Transverse colon (tissue), 4 donors: ENCODE measurements around the gene RAB11FIP3. TPM values are rescaled to one million over a fixed set of nuclear protein-coding genes. Genes with fewer than 3 reads are reported as not detected.

ENCODE experiments used
- DNase-seq: peaks from one replicate; pipeline ENCODE4 v3.0.0-alpha.2; 2019
- H3K27ac ChIP-seq, 4 donors: fragments of 200-600 bp; sonication (generic); 2 replicates each; pipeline ENCODE4 v1.5.1; 2016 to 2018; ENCODE audit warnings: inconsistent platforms in 4 of 4
- H3K27me3 ChIP-seq: fragments of 200-600 bp; sonication (generic); 2 replicates; pipeline ENCODE4 v1.5.1; 2017; ENCODE audit warnings: inconsistent platforms
- H3K36me3 ChIP-seq, 4 donors: fragments of 200-600 bp; sonication (generic); 2 replicates each; pipeline ENCODE4 v1.5.1; 2017 to 2019; ENCODE audit warnings: inconsistent platforms in 4 of 4
- H3K4me1 ChIP-seq, 4 donors: fragments of 200-600 bp; sonication (generic); 2 replicates each; pipeline ENCODE4 v1.5.1; 2017 to 2020; ENCODE audit warnings: inconsistent platforms in 4 of 4
- H3K4me3 ChIP-seq, 4 donors: fragments of 200-600 bp; sonication (generic); 1 replicate in 1 of 4; 2 replicates in 3 of 4; pipeline versions ENCODE4 v1.5.1 to v1.6.1; 2017 to 2019; ENCODE audit warnings: inconsistent platforms in 4 of 4
- H3K9me3 ChIP-seq, 2 donors: fragments of 200-600 bp; sonication (generic); 2 replicates each; pipeline ENCODE4 v1.5.1; 2017 to 2019; ENCODE audit warnings: inconsistent platforms in 2 of 2
- EP300 ChIP-seq: sonication (generic); formaldehyde crosslinking; IDR thresholded peaks from one replicate; pipeline ENCODE4 v1.6.1; 2017; ENCODE audit warnings: antibody characterized with exemption, low read depth
- POLR2A ChIP-seq: fragments of 450-650 bp; IDR thresholded peaks from one replicate; pipeline ENCODE4 v1.6.1; 2016; ENCODE audit warnings: antibody characterized with exemption, mild to moderate bottlenecking, moderate library complexity
- POLR2AphosphoS5 ChIP-seq, 3 donors: sonication (generic); formaldehyde crosslinking; IDR thresholded peaks; one replicate each; pipeline ENCODE4 v1.6.1; 2016; ENCODE audit warnings: antibody characterized with exemption in 3 of 3
- WGBS, 2 donors: methylation state at CpG; one replicate each; pipeline ENCODE4 v1.1.5; 2018; ENCODE audit warnings: low coverage in 1 of 2; 5-methylcytosine and 5-hydroxymethylcytosine counted together
- in situ Hi-C, 4 donors: fragments of 200-750 bp; cut with MboI; loops; one replicate each; pipeline versions ENCODE4 v1.15.0 to v1.15.1; 2017; ENCODE audit warnings: low sequenced_read_pairs in 3 of 4, low pct_ligation_motif_present in 1 of 4, low pct_unique_long_range_greater_than_20kb in 1 of 4
- intact Hi-C: fragments of 100-400 bp; cut with DNase I; formaldehyde crosslinking; loops from one replicate; pipeline ENCODE4 v1.15.1; 2023; ENCODE audit warnings: low total_unique reads
- total RNA-seq, 4 donors: library from RNA; depleted of rRNA; stranded (reverse); fragments of >200 nt; gene quantifications; one replicate each; pipeline ENCODE4 v1.1.0, GENCODE V29; 2016
- TF ChIP-seq, protein P1 (sequence below), 5 experiments: fragments of 200-600 bp in 3 of 5; fragments of 450-650 bp in 2 of 5; sonication (generic) in 3 of 5; IDR thresholded peaks; 1 replicate in 2 of 5; 2 replicates in 3 of 5; pipeline ENCODE4 v1.5.1; 2016 to 2017; ENCODE audit warnings: antibody characterized with exemption in 5 of 5, inconsistent platforms in 3 of 5, mild to moderate bottlenecking in 2 of 5, moderate library complexity in 1 of 5

RAB11FIP3 gene
- total RNA-seq, 4 donors from 2014 or later: 21.6 to 56.5 (median 42.2) TPM

DNA sequence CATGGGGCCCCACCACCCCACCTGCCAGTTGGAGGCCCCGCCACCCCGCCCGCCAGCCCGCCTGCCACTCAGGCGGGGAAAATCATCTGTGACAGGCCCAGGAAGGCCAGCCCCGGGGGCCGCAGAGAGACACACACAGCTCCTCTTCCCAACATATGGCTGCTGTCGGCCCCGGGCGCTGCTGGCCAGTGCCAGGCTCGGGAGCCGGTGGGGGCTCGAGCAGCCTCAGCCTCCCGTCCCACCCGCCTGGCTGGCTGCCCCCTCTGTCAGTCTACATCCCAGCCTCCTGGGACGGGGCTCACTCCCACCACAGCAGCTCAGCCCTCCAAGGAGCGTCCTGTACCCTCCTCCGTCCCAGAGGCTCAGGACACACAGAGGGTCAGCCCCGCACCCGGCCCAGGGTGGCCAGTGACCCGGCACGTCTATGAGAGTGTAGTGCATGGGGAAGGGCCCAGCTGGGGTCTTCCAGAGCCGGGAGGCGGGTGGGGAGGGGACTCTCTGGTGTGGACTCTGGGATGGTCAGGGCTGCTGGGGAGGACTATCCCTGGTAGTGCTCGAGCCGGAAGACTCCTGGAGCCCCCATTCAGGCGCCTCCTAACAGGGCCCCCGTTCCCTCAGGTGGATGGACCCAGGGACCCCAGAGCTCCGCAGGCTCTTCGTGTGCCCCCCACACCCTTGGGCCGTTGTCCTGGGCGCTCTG is 131.2 kb downstream of the RAB11FIP3 start:
- no peak for DNase-seq
- Histone ChIP-seq H3K4me1 (peaks cover 0 to 15% (median 9%) of the 10 kb centered on the region in 4 donors), H3K27ac (no peak overlapping the region), H3K9me3 (no peaks in the 10 kb centered on the region), H3K27me3 (peaks cover 55% of the 10 kb centered on the region), H3K4me3 (no peak overlapping the region), H3K36me3 (peaks cover 0 to 11% (median 5%) of the 10 kb centered on the region in 4 donors)
- WGBS, 2 donors: 70% methylated on average over 19 of the region's 32 CpGs; no CpG with 5 or more reads in 1 of the 2 donors
- in situ Hi-C loops (no loop called here), intact Hi-C loops (no loop called here)
- TF ChIP-seq, protein P1, sequence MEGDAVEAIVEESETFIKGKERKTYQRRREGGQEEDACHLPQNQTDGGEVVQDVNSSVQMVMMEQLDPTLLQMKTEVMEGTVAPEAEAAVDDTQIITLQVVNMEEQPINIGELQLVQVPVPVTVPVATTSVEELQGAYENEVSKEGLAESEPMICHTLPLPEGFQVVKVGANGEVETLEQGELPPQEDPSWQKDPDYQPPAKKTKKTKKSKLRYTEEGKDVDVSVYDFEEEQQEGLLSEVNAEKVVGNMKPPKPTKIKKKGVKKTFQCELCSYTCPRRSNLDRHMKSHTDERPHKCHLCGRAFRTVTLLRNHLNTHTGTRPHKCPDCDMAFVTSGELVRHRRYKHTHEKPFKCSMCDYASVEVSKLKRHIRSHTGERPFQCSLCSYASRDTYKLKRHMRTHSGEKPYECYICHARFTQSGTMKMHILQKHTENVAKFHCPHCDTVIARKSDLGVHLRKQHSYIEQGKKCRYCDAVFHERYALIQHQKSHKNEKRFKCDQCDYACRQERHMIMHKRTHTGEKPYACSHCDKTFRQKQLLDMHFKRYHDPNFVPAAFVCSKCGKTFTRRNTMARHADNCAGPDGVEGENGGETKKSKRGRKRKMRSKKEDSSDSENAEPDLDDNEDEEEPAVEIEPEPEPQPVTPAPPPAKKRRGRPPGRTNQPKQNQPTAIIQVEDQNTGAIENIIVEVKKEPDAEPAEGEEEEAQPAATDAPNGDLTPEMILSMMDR (IDR thresholded peaks at IDR 0.05): no peak
- no peak for TF ChIP-seq POLR2A
- TF ChIP-seq EP300: no peak
- TF ChIP-seq POLR2AphosphoS5 (IDR thresholded peaks at IDR 0.05): no peak

DNA sequence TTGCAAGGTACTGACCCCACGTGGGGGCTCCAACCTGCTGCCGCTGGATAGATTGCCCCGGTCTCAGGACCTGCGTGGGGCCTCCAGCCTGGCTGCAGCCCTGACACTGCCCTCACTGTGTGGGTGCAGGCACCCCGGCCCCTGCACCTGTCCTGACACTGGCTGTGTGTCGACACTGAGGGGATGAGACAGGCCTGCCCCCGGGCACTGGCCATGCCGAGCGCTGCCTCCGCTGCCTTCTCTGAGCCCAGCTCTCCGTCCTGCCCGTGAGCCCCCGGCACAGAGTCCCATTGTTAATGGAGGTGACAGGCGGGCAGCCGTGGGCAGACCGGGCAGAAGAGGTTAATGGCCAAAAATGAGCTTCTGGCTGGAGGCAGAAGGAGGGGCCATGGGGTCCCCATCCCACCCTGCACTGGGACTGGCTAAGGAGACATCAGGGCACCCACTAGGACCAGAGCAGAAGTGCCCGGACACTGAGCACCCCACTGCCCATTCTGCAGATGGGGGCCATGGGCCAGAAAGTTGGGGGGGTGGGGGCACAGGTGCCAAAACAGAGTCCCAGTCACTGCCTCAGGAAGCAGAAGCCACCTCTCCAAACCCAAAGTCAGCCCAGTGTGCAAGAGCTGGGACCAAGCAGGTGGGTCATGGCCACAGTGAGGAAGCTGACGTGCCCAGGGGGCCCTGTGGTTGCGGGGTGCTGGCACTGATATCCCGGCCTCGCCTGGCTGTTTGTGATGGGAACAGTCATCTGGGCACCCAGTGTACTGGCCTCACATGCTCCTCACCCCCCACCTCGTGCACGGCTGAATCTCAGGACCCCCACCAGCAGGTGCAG is 132.2 kb downstream of the RAB11FIP3 start:
- H3K9me3 ChIP-seq: no peaks in the 10 kb centered on the region
- H3K36me3 ChIP-seq: peaks cover 0 to under 1% (median under 1%) of the 10 kb centered on the region in 4 donors
- intact Hi-C loops (no loop called here), in situ Hi-C loops (no loop called here)
- no peak for DNase-seq
- TF ChIP-seq POLR2A: no peak
- TF ChIP-seq EP300: no peak
- TF ChIP-seq POLR2AphosphoS5 (IDR thresholded peaks at IDR 0.05): no peak
- TF ChIP-seq, protein P1 (IDR thresholded peaks at IDR 0.05): no peak
- no peak overlapping the region for H3K4me3 ChIP-seq
- peaks cover 66% of the 10 kb centered on the region for H3K27me3 ChIP-seq
- H3K27ac ChIP-seq: no peak overlapping the region
- peaks cover 0 to 15% (median 9%) of the 10 kb centered on the region in 4 donors for H3K4me1 ChIP-seq
- WGBS, 2 donors: 78% methylated on average over 18 of the region's 23 CpGs; no CpG with 5 or more reads in 1 of the 2 donors

GRCh38 chr16:558298-559020 is 133.0 kb downstream of the RAB11FIP3 start:
- Histone ChIP-seq H3K4me3 (no peak overlapping the region), H3K9me3 (no peaks in the 10 kb centered on the region), H3K27me3 (peaks cover 74% of the 10 kb centered on the region), H3K36me3 (no peaks in the 10 kb centered on the region), H3K4me1 (peaks cover 0 to 15% (median 9%) of the 10 kb centered on the region in 4 donors), H3K27ac (no peak overlapping the region)
- 47% methylated on average over 22 of the region's 22 CpGs; no CpG with 5 or more reads in 1 of the 2 donors for WGBS, 2 donors
- no peak for TF ChIP-seq POLR2A
- no peak for TF ChIP-seq EP300
- TF ChIP-seq, protein P1 (IDR thresholded peaks at IDR 0.05): no peak
- no peak for TF ChIP-seq POLR2AphosphoS5 (IDR thresholded peaks at IDR 0.05)
- intact Hi-C loops (no loop called here), in situ Hi-C loops (no loop called here)
- no peak for DNase-seq

DNA sequence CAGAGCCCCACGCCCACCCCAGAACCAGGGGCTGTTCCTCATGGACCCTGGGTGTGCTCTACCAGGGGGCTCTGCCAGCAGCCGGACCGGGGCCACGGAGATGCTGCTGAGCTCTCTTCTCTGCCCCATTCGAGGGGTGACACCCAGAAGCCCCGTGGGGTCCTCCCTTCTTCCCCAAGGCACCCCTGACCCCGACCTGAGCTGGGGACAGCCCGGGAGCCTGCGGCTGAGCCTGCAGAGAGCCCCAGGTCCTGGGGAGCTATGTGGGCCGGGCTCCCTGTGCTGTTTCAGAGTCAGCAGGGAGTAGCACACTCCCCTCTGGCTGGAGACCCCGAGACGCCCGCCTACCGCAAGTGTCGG is 133.6 kb downstream of the RAB11FIP3 start:
- in situ Hi-C loops: no loop called here

More for the DNA sequence above, 133.6 kb downstream of the RAB11FIP3 start:
- no peak overlapping the region for H3K4me3 ChIP-seq
- H3K9me3 ChIP-seq: no peaks in the 10 kb centered on the region
- intact Hi-C loops: no loop called here
- 50% methylated on average over 15 of the region's 15 CpGs; no CpG with 5 or more reads in 1 of the 2 donors for WGBS, 2 donors
- H3K27me3 ChIP-seq: peaks cover 79% of the 10 kb centered on the region
- no peaks in the 10 kb centered on the region for H3K36me3 ChIP-seq
- TF ChIP-seq, protein P1 (IDR thresholded peaks at IDR 0.05): no peak
- TF ChIP-seq EP300: no peak
- H3K27ac ChIP-seq: no peak overlapping the region
- peaks cover 0 to 15% (median 9%) of the 10 kb centered on the region in 4 donors for H3K4me1 ChIP-seq
- no peak for DNase-seq
